ENCODE results near the gene TRIP12.

The TRIP12 gene

DNA sequence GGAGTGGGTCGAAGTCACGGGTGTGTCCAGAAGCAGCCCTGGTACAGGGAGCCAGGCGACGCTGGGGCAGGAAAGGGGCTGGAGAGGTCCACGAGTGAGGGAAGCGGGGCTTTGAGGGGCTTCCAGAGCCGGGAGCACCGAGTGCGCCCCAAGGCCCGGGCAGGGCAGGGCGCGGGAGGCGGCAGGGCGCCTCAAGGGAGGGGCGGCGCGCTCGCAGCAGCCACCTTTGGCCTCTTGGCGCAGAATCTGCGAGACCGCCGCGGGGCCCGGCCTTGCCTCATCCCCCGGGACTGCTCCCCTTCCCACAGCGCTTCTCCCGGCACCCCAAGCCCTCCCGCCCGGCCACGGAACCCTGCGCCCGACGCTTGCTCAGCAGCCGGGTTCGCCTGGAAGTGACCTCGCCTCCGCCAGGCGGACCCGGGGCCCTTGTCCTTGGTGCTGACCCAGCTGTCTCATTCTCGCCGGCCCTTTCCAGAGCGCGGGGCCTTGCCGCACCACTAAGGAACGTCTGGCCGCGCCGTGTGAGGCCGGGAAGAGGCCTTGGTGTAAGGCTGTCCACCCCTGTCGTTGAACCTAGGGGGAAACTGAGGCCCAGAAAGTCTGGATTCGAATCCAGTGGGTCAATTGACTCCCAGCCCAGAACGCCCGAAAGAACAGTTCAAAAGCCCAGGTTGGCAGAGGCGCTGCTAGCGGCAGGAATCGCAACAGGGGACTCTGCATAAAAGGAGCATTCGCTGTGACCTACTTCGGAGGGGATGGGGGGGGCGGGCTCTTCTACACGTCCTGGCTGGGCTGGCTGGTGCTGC lies 206.9 kb downstream of the TRIP12 start:
- H3K27ac ChIP-seq (ENCODE audit: low read depth, low read length) = no peak overlapping the region
- no peaks in the 10 kb centered on the region for H3K9me3 ChIP-seq (ENCODE audit: control insufficient read depth, insufficient read depth, low read depth, low read length)
- peaks cover 4% of the 10 kb centered on the region for H3K4me1 ChIP-seq (ENCODE audit: control insufficient read depth, insufficient read depth, low read length)
- H3K9ac ChIP-seq (ENCODE audit: low read length) = no peak overlapping the region
- no peaks in the 10 kb centered on the region for H3K36me3 ChIP-seq (ENCODE audit: control insufficient read depth, insufficient read depth, low read length)
- H3K27me3 ChIP-seq (ENCODE audit: control insufficient read depth, insufficient read depth, low read length) = peaks cover 86% of the 10 kb centered on the region
- peak overlapping the region; percentile 79 for H3K4me3 ChIP-seq (ENCODE audit: low read depth, low read length)

DNA sequence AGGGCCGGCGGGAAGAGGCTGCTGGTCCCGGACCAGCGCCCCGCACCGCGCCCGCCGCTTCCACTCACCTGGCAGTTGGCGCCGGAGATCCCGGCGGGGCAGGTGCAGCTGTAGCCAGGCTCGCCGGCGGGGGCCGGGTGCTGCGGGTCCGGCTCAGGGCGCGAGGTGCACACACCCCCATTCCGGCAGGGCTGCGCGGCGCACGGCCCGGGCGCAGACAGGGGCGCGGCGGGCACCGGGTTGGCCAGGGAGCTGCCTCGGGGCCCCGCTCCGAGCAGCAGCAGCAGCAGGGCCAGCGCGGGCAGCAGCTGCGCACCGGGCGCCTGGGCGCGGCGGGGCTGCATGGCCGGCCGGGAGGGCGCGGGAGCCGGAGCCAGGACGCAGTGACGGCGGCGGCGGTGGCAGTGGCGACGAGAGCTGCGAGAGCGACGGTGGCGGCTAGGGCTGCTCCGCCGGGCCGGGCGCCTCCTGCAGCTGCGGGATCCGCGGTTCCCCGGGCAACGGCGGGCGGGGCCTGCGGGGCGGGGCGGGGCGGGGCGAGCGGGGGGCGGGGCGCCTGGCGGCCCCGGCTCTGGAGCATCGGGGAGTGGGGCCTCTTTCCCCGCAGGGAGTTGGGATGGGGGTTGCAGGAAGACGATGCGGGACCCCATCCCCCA lies 207.6 kb downstream of the TRIP12 start, which contains the start of gene DNER:
DNER (minus strand) TSS at position 476 of the 656 bp plus-strand sequence; CDS start at position 344, 132 bp downstream.
- Histone ChIP-seq H3K36me3 (ENCODE audit: control insufficient read depth, insufficient read depth, low read length) (no peaks in the 10 kb centered on the region), H3K27me3 (ENCODE audit: control insufficient read depth, insufficient read depth, low read length) (peaks cover 93% of the 10 kb centered on the region), H3K9me3 (ENCODE audit: control insufficient read depth, insufficient read depth, low read depth, low read length) (no peaks in the 10 kb centered on the region), H3K9ac (ENCODE audit: low read length) (peak within 1 kb of the TSS; percentile 15), H3K4me1 (ENCODE audit: control insufficient read depth, insufficient read depth, low read length) (peaks cover 4% of the 10 kb centered on the region), H3K27ac (ENCODE audit: low read depth, low read length) (no peak within 1 kb of the TSS), H3K4me3 (ENCODE audit: low read depth, low read length) (peak within 1 kb of the TSS; percentile 79)

All from HUES6 (cell line).